ENCODE data around the gene MCM3. TPM values are rescaled to one million over a fixed set of nuclear protein-coding genes. Genes with fewer than 3 reads are reported as not detected.

Gene MCM3
- total RNA-seq, 1 experiment from 2014 or later: 191 TPM

- TF ChIP-seq, protein P1, sequence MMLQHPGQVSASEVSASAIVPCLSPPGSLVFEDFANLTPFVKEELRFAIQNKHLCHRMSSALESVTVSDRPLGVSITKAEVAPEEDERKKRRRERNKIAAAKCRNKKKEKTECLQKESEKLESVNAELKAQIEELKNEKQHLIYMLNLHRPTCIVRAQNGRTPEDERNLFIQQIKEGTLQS (IDR thresholded peaks at IDR 0.05): no peak
- no peak for TF ChIP-seq EZH2phosphoT487 (IDR thresholded peaks at IDR 0.05; ENCODE audit: borderline replicate concordance)
- no peak for TF ChIP-seq EZH2 (IDR thresholded peaks at IDR 0.05)
- TF ChIP-seq SRF (IDR thresholded peaks at IDR 0.05; ENCODE audit: low read depth): no peak
Measured at GRCh38 chr6:52260634-52261033, 23.9 kb downstream of the MCM3 start (continued).

- BruUV-seq (replicated peaks): no TSS peak
- ChIA-PET CTCF (no interaction called here), RAD21 (ENCODE audit: low non-redundant PET in 1 of 2, low total read pairs in 2 of 2, uncharacterized antibody in 2 of 2, unreplicated experiment in 2 of 2) (no interaction called here), POLR2A (no interaction called here)
- Histone ChIP-seq H3K9ac (ENCODE audit: low read length) (no peak overlapping the region), H3K27me3 (ENCODE audit: insufficient read depth, low read length) (peaks cover 44% of the 10 kb centered on the region), H3K36me3 (ENCODE audit: control insufficient read depth in 1 of 2, insufficient read depth in 2 of 2, low read length in 2 of 2) (no peaks in the 10 kb centered on the region), H2AFZ (ENCODE audit: low read depth, low read length, poor library complexity, severe bottlenecking) (no peak overlapping the region), H3K9me2 (ENCODE audit: insufficient read depth) (no peaks in the 10 kb centered on the region), H3K27ac (ENCODE audit: low read depth, low read length) (no peak overlapping the region), H3K4me1 (ENCODE audit: control insufficient read depth in 1 of 2, insufficient read depth in 2 of 2, low read length in 2 of 2) (no peaks in the 10 kb centered on the region), H3K9me3 (ENCODE audit: control insufficient read depth in 1 of 2, insufficient read depth in 1 of 2, low read depth in 1 of 2, low read length in 2 of 2) (no peaks in the 10 kb centered on the region), H4K20me1 (ENCODE audit: insufficient read depth) (no peaks in the 10 kb centered on the region), H3K79me2 (ENCODE audit: insufficient read depth, low read length) (no peaks in the 10 kb centered on the region), H3K4me3 (replicated peaks in 1 of 2; ENCODE audit: low read depth in 1 of 2, low read length in 2 of 2) (no peak overlapping the region), H3K4me2 (ENCODE audit: low read length) (no peak overlapping the region)
- DNase-seq (ENCODE audit: low read depth, low spot score): no peak
- intact Hi-C loops (cut with micrococcal nuclease): no loop called here
- TF ChIP-seq, protein P2, sequence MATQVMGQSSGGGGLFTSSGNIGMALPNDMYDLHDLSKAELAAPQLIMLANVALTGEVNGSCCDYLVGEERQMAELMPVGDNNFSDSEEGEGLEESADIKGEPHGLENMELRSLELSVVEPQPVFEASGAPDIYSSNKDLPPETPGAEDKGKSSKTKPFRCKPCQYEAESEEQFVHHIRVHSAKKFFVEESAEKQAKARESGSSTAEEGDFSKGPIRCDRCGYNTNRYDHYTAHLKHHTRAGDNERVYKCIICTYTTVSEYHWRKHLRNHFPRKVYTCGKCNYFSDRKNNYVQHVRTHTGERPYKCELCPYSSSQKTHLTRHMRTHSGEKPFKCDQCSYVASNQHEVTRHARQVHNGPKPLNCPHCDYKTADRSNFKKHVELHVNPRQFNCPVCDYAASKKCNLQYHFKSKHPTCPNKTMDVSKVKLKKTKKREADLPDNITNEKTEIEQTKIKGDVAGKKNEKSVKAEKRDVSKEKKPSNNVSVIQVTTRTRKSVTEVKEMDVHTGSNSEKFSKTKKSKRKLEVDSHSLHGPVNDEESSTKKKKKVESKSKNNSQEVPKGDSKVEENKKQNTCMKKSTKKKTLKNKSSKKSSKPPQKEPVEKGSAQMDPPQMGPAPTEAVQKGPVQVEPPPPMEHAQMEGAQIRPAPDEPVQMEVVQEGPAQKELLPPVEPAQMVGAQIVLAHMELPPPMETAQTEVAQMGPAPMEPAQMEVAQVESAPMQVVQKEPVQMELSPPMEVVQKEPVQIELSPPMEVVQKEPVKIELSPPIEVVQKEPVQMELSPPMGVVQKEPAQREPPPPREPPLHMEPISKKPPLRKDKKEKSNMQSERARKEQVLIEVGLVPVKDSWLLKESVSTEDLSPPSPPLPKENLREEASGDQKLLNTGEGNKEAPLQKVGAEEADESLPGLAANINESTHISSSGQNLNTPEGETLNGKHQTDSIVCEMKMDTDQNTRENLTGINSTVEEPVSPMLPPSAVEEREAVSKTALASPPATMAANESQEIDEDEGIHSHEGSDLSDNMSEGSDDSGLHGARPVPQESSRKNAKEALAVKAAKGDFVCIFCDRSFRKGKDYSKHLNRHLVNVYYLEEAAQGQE (IDR thresholded peaks at IDR 0.05; ENCODE audit: low read depth): no peak
- TF ChIP-seq FOSL1 (IDR thresholded peaks at IDR 0.05; ENCODE audit: low read depth) (no peak), CBX3 (IDR thresholded peaks at IDR 0.05; ENCODE audit: low read depth) (no peak), JUND (IDR thresholded peaks at IDR 0.05) (no peak), POLR2AphosphoS5 (IDR thresholded peaks at IDR 0.05; ENCODE audit: low read depth, low read length) (no peak), CEBPB (IDR thresholded peaks at IDR 0.05; ENCODE audit: low read depth) (no peak), ELF1 (IDR thresholded peaks at IDR 0.05; ENCODE audit: borderline replicate concordance, low read depth) (no peak), SIN3A (IDR thresholded peaks at IDR 0.05; ENCODE audit: low read depth) (no peak)
- no peak for ATAC-seq
Measured at GRCh38 chr6:52255434-52255833, 29.1 kb downstream of the MCM3 start.
